Measurements from ENCODE around the gene BCAS3. TPM values are rescaled to one million over a fixed set of nuclear protein-coding genes. Genes with fewer than 3 reads are reported as not detected.
"Not testable (repeated sequence)": the region's sequence is repeated elsewhere in the genome, so short reads cannot be mapped to it uniquely, and the experiment has no call there.

Gene BCAS3
- total RNA-seq, 1 donor from 2014 or later = 44.8 TPM

DNA sequence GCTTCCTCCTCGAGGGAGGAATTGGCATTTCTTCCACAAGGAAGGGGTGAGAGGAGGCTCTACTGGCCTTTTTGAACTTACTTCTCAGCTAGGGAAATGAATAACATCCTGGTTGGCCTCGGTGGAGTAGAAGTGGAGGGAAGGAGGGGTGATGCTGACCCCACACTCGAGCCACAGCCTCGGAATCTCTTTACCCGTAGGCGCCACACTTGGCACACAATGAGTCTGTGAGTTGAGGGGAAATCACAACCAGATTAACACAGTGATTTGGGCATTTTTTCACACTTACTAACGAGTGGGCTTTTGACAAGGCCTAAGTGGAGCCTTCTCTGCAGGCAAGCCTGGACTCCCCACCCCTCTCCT lies 674.7 kb downstream of the BCAS3 start:
- DNase-seq = no peak
- Mint-ChIP-seq H3K36me3 (ENCODE audit: unreplicated experiment) (peaks cover 4% of the 10 kb centered on the region), H3K9me3 (ENCODE audit: unreplicated experiment) (peaks cover 4% of the 10 kb centered on the region), H3K27me3 (ENCODE audit: unreplicated experiment) (peaks cover 2% of the 10 kb centered on the region), H3K4me1 (ENCODE audit: low read depth, unreplicated experiment) (peaks cover 11% of the 10 kb centered on the region), H3K27ac (ENCODE audit: unreplicated experiment) (no peak overlapping the region), H3K4me3 (ENCODE audit: unreplicated experiment) (no peak overlapping the region)
- TF ChIP-seq, protein P1, sequence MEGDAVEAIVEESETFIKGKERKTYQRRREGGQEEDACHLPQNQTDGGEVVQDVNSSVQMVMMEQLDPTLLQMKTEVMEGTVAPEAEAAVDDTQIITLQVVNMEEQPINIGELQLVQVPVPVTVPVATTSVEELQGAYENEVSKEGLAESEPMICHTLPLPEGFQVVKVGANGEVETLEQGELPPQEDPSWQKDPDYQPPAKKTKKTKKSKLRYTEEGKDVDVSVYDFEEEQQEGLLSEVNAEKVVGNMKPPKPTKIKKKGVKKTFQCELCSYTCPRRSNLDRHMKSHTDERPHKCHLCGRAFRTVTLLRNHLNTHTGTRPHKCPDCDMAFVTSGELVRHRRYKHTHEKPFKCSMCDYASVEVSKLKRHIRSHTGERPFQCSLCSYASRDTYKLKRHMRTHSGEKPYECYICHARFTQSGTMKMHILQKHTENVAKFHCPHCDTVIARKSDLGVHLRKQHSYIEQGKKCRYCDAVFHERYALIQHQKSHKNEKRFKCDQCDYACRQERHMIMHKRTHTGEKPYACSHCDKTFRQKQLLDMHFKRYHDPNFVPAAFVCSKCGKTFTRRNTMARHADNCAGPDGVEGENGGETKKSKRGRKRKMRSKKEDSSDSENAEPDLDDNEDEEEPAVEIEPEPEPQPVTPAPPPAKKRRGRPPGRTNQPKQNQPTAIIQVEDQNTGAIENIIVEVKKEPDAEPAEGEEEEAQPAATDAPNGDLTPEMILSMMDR (IDR thresholded peaks at IDR 0.05; ENCODE audit: partially characterized antibody, unreplicated experiment) = no peak

DNA sequence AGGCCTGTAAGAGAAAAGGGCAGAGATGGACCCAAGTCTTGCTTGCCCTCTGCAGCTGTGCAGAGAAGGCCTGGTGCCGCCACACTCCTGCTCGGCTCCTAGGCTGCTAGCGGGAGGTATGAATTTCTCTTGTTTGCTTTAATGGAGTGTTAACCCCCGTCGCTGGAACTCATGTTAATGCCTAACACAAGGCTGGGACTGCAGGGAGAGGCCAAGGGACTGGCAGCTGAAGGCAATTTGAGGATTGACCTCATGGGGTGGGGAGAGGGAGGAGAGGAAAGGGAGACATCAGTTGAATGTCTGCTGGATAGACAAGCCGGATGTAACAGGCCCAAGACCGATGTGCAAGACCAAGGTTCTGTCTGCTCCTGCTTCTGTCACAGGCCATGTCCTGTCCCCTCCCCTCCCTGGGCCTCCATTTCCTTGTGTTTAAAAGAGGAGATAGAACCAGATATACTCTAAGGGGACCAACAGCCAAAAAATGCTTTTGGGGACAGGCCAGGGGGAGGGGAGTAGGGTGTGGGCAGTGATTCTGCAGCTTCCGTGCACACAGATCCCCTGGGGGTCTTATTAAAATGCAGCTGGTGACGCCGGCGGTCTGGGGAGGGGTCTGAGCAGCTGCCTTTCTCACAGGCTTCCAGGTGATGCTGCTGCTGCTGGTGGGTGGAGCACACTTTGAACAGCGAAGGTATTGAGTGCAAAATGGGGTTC lies 675.3 kb downstream of the BCAS3 start:
- TF ChIP-seq, protein P1 (IDR thresholded peaks at IDR 0.05; ENCODE audit: partially characterized antibody, unreplicated experiment) = no peak
- Mint-ChIP-seq H3K9me3 (ENCODE audit: unreplicated experiment) (peaks cover 4% of the 10 kb centered on the region), H3K36me3 (ENCODE audit: unreplicated experiment) (peaks cover 4% of the 10 kb centered on the region), H3K4me3 (ENCODE audit: unreplicated experiment) (peak overlapping the region; percentile 49), H3K27ac (ENCODE audit: unreplicated experiment) (no peak overlapping the region), H3K4me1 (ENCODE audit: low read depth, unreplicated experiment) (peaks cover 11% of the 10 kb centered on the region), H3K27me3 (ENCODE audit: unreplicated experiment) (peaks cover 2% of the 10 kb centered on the region)
- peak; percentile 35 for DNase-seq

DNA sequence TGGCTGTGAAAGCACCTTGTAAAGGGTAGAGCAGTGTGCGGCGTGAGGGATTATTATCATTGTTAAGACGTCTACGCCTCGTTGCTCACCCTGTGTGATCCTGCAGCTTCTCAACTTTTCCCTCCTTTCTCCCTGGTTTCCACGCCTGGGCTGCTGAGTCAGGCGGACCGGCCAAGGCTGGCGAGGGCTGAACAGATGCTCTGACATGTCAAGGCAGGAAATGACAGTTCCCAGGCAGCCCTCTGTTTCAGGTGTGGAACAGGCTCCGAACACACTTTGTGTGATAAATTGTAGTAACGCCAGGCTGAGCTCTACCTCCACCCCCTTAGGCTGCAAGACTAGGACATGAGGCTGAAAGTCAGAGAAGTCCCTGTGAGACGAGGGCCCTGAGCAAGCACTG lies 676.0 kb downstream of the BCAS3 start:
- no peak for DNase-seq
- Mint-ChIP-seq H3K4me3 (ENCODE audit: unreplicated experiment) (no peak overlapping the region), H3K4me1 (ENCODE audit: low read depth, unreplicated experiment) (peaks cover 11% of the 10 kb centered on the region), H3K27ac (ENCODE audit: unreplicated experiment) (peak overlapping the region; percentile 55), H3K27me3 (ENCODE audit: unreplicated experiment) (peaks cover 2% of the 10 kb centered on the region), H3K36me3 (ENCODE audit: unreplicated experiment) (no peaks in the 10 kb centered on the region), H3K9me3 (ENCODE audit: unreplicated experiment) (peaks cover 1% of the 10 kb centered on the region)
- TF ChIP-seq, protein P1 (IDR thresholded peaks at IDR 0.05; ENCODE audit: partially characterized antibody, unreplicated experiment) = no peak

DNA sequence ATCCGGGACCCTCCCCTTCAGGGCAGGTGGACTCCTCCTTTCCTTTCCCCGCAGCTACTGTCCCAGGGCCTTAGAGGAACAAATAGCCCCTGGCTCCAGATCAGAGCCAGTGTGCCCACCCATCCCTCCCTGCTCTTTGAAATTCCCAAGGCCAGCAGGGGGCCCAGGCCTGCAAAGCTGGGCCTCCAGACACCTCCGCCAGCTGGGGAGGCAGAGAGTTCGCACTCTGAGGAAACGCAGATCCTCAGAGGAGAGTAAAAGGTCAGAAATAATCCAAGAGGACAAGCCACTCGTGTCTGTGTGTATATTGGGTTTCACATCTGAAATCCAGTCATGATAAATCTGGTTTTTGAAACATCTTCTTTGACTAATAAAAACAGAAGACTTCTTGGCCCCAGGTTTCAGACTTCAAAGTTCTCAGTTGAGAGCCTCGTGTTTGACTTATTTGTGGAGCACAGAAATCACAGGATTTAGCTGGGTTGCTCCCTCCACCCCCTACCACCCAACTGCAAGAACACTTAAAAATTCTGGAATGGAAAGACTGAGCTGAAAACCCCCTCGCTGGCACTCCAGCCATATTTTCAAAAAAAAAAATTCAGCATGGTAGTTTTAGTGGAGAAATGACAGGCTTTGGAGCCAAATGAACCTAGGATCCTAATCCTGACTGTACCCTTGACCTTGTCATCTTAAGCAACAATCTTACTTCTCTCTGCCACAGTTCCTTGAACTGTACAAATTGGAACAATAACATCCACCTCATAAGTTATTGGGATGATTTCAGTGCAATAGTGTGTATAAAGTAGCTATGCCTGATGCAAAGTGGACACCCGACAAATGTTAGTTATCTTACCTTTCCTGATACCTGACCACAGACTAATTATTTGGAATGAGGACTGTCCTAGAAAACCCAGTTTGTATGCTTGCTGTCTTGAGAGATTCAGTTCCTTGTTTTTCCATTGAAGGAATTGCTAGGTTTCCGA lies 677.5 kb downstream of the BCAS3 start:
- no peak overlapping the region for H3K27ac Mint-ChIP-seq (ENCODE audit: unreplicated experiment)
- H3K9me3 Mint-ChIP-seq (ENCODE audit: unreplicated experiment) = peaks cover 1% of the 10 kb centered on the region
- peaks cover 2% of the 10 kb centered on the region for H3K27me3 Mint-ChIP-seq (ENCODE audit: unreplicated experiment)
- no peak for DNase-seq
- H3K4me1 Mint-ChIP-seq (ENCODE audit: low read depth, unreplicated experiment) = peaks cover 11% of the 10 kb centered on the region
- TF ChIP-seq, protein P1 (IDR thresholded peaks at IDR 0.05; ENCODE audit: partially characterized antibody, unreplicated experiment) = no peak
- H3K4me3 Mint-ChIP-seq (ENCODE audit: unreplicated experiment) = no peak overlapping the region
- no peaks in the 10 kb centered on the region for H3K36me3 Mint-ChIP-seq (ENCODE audit: unreplicated experiment)

DNA sequence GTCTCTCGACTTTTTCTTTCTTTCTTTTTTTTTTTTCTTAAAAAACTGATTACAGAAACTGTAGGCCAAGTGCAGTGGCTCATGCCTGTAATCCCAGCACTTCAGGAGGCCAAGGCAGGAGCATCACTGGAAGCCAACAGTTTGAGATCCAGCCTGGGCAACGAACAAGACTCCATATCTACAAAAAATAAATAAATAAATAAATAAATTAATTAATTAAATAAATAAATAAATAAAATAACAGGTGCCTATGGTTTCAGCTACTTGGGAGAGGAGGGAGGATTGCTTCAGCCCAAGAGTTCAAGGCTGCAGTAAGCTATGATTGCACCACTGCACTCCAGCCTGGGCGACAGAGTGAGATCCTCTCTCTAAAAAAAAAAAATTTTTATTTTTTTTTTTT lies 679.4 kb downstream of the BCAS3 start:
- H3K27ac Mint-ChIP-seq (ENCODE audit: unreplicated experiment); H3K9me3 Mint-ChIP-seq (ENCODE audit: unreplicated experiment); DNase-seq; H3K36me3 Mint-ChIP-seq (ENCODE audit: unreplicated experiment); H3K27me3 Mint-ChIP-seq (ENCODE audit: unreplicated experiment); H3K4me3 Mint-ChIP-seq (ENCODE audit: unreplicated experiment): not testable (repeated sequence)
- H3K4me1 Mint-ChIP-seq (ENCODE audit: low read depth, unreplicated experiment) = peaks cover 15% of the 10 kb centered on the region

DNA sequence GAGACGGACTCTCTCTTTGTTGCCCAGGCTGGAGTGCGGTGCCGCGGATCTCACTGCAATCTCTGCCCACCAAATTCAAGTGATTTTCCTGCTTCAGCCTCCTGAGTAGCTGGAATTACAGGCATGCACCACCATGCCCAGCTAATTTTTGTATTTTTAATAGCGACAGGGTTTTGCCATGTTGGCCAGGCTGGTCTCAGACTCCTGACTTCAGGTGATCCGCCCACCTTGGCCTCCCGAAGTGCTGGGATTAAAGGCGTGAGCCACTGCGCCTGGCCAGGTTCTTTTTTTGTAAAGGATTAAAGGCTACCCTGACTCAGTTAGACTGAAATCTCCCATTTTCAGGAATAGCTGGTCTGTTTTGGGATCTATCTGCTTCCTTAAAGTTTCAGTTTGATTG lies 681.9 kb downstream of the BCAS3 start:
- H3K9me3 Mint-ChIP-seq (ENCODE audit: unreplicated experiment); H3K36me3 Mint-ChIP-seq (ENCODE audit: unreplicated experiment); DNase-seq; H3K27ac Mint-ChIP-seq (ENCODE audit: unreplicated experiment); H3K27me3 Mint-ChIP-seq (ENCODE audit: unreplicated experiment); H3K4me3 Mint-ChIP-seq (ENCODE audit: unreplicated experiment): not testable (repeated sequence)
- peaks cover 14% of the 10 kb centered on the region for H3K4me1 Mint-ChIP-seq (ENCODE audit: low read depth, unreplicated experiment)

All from glutamatergic neuron (in vitro differentiated cells).